Suppressor macrophage (primary cell): ENCODE data around the gene OSBP.
A peak's percentile ranks its signal among the peaks of the same experiment; 100 is the strongest.
"Not testable (repeated sequence)": the region's sequence is repeated elsewhere in the genome, so short reads cannot be mapped to it uniquely, and the experiment has no call there.

Experiments used
- DNase-seq, 4 experiments: peaks; one replicate each; pipeline ENCODE4 v3.0.0-alpha.2; 2020 to 2022
- total RNA-seq, 17 experiments: gene quantifications; one replicate each; lab custom pipeline; 2026; ENCODE audit warnings: mixed read lengths in 6 of 17, inconsistent platforms in 3 of 17; lab: John Stamatoyannopoulos, UW

The OSBP gene, protein sequence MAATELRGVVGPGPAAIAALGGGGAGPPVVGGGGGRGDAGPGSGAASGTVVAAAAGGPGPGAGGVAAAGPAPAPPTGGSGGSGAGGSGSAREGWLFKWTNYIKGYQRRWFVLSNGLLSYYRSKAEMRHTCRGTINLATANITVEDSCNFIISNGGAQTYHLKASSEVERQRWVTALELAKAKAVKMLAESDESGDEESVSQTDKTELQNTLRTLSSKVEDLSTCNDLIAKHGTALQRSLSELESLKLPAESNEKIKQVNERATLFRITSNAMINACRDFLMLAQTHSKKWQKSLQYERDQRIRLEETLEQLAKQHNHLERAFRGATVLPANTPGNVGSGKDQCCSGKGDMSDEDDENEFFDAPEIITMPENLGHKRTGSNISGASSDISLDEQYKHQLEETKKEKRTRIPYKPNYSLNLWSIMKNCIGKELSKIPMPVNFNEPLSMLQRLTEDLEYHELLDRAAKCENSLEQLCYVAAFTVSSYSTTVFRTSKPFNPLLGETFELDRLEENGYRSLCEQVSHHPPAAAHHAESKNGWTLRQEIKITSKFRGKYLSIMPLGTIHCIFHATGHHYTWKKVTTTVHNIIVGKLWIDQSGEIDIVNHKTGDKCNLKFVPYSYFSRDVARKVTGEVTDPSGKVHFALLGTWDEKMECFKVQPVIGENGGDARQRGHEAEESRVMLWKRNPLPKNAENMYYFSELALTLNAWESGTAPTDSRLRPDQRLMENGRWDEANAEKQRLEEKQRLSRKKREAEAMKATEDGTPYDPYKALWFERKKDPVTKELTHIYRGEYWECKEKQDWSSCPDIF
- total RNA-seq, result 43.3 to 92.9 (median 63.5) reads per million in 17 experiments

DNA sequence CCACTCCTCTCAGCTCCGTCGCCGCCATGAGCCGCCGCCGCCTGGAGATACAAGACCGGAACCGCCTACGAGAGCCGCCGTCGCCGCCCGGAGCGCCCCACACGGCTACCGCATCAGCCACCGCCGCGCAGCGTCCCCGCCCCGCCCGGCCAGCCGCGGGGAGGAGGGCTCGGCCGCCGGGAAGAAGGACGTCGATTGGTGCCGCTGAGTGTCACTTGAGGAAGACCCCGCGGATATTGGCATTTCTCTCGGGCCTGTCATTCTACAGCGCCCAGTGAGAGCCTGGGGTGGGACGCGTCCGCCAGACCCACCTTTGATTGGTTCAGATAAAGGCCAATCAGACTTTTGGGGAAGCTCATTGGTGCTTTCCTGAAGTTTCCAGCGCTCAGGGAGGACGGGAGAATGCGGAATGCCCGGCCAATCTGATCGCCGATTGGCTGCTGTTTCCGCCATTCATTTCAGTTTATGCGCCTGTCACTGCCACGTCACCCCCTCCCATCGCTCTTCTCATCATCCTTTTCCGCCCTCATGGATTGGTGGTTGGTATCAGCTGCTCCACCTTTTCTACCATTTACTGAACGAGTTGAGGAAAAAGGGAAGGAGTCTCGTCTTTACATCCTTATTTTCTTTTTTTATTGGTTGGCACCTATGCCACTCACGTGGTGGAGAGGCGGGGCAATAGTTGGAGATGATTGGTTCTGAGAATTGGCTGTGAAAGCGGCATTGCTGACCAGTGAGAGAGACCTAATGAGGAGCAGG, at the start of gene OSBP:
Gene OSBP (minus strand): TSS at position 138 of the 759 bp plus-strand sequence. CDS start 110 bp downstream, at position 28.
- peak; percentile 99 to 100 (median 100) for DNase-seq

DNA sequence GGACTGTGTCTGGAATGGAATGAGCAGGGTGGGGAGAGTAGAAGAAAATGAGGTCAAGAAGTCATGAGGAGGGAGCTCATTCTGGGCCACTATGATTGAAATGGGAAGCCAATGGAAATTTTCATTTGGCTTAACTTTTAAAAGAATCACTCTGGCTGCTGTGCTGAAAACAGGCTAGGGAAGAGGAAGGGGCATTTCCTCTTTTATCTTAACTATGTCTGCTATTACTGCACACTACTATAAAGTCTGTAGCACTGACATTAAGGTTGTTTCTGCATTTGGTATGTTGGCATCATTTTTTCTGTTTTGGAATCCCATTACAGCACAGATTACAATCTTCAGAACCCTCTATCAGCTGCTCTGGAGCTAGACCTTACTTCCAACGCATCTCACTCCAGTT, 45.0 kb upstream of the OSBP start:
- peak; percentile 40 to 75 (median 62) for DNase-seq

DNA sequence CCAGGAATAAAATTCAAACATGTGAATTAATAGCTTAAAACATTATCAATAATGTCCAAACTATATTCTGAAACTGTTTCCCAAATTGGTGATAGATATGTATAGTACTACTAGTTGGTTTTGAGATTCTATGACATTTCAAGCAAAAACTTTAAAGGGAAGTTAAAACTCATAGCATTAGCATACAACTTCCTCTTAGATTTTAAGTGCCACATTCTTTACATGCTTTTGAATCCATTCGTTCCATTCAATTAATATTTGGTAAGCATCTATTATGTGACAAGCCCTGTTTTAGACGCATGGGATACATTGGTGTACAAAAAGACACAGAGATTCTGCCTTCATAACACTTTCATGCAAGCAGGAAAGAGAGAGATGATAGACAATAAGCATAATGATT, 44.4 kb upstream of the OSBP start:
- peak in 2 of 4 experiments; percentile 32 to 46 for DNase-seq

DNA sequence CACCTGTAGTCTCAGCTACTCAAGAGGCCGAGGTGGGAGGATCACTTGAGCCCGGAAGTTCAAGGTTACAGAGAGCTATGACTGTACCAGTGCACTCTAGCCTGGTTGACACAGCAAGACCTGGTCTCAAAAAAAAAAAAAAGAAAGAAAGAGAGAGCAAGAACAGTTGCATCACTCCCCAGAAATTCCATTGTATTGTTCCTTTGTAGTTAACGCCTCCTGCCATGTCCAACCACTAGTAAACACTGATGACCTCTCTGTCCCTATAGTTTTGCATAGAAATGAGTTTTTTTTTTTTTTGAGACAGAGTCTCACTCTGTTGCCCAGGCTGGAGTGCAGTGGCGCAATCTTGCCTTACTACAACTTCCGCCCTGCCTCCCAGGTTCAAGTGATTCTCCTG, 42.5 kb upstream of the OSBP start:
- no peak for DNase-seq

DNA sequence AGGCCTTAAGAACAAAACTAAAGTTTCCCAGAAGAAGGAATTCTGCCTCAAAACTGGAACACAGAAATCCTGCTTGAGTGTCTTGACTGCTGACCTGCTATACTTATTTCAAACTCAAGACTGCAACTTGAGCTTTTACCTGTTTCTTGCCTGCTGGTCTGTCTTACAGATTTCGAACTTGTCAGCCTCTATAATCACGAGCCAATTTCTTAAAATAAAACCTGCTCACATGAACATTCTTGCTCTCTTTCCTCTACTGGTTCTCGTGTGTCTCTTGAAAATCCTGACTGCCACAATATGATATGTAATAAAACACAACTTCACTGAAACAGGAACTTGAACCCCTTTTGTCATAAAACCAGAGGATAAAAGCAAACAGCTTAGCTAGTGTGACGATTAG, 39.3 kb upstream of the OSBP start:
- no peak for DNase-seq

DNA sequence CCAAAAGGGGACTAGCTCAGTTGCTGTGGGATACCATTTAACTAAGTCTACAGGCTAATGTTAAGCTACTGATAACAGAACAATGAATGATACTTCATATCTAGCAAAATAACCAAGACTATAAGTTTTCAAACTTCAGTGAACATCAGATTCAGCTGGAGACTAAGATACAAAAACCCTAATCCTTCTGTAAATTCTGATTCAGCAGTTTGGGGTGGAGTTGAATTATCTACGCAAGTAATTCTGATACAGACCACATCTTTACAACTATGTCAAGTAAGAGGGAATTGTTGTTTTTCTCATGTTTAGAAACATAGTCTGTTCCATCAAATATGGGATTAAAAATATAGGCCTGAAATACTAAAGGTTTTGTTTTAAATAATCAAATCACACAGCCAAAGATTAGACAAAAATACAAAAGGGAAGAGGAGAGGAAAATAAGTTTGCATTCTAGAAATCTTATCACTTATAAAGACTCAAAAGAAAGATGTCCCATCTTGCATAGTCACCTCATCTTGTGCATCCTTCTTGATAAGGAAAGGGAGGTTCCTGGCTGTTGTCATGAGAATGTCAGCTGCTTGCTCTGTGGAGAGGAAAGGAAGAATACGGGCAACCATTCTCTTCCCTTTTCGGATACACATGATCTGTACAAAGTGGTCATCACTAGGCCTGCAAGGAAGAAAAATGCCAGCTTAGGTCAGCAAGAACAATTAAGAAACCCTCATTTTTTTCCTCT, 31.8 kb upstream of the OSBP start:
- DNase-seq, result peak; percentile 55 to 85 (median 78)

DNA sequence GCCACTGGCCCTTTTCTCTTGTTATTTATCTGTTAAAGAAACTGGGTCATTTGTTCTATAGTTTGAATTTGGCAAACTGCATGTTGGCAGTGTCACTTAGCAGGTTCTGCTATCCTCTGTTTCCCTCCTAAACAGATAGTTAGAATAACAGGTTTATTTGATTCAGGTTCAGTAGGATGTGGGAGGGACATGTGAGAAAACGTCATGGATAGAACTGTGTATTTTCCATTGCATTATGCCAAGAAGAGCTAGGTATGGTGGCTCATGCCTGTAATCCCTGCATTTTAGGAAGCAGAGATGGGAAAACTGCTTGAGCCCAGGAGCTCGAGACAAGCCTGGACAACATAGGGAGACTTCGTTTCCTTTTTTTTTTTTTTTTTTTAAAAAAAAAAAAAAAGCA, 29.0 kb upstream of the OSBP start:
- no peak for DNase-seq

DNA sequence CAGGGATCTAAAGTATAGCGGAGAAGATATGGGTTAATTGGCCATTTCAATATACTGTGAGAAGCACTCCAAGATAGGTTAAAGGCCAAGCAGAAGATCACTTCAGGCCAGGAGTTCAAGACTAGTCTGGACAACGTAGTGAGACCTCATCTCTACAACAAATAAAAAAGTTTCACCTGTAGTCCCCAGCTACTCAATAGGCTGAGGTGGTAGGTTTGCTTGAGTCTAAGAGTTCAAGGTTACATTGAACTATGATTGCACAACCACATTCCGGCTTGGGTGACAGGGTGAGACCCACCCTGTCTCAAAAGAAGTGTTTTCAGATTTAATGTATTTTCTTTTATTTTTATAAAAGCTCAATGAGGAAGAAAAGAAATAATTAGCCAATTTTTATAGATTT, 27.8 kb upstream of the OSBP start:
- no peak for DNase-seq

DNA sequence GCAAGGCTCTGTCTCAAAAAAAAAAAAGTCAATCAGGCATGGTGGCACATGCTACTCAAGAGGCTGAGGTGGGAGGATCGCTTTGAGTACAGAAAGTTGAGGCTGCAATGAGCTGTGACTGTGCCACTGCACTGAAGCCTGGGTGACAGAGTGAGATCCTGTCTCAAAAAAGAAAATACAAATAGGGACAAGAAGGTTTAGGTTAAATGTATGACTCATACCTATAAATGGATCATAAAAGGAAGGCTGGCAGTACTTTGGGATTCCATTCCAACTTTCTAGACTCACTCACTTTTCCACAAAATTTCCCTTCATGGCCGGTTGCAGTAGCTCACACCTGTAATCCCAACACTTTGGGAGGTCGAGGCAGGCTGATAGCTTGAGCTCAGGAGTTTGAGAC, 25.6 kb upstream of the OSBP start:
- no peak for DNase-seq

DNA sequence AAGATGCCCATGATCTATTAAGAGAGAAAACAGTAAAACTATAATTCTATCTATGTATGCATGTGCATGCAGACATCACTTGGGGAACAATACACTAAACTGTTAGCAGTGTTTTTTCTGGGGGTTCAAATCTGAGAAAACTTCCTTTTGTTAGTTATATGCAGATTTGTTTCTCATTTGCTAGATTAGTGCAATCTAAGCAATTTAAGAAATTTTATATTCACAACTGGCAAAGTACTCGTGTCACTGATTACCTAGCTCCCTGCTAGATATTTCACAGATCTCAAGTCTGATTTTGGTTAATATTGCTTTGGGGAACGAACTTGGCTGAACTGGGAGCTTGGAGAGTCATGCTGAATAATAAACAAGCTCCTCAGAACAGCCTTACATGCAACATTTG, 14.9 kb upstream of the OSBP start:
- no peak for DNase-seq

DNA sequence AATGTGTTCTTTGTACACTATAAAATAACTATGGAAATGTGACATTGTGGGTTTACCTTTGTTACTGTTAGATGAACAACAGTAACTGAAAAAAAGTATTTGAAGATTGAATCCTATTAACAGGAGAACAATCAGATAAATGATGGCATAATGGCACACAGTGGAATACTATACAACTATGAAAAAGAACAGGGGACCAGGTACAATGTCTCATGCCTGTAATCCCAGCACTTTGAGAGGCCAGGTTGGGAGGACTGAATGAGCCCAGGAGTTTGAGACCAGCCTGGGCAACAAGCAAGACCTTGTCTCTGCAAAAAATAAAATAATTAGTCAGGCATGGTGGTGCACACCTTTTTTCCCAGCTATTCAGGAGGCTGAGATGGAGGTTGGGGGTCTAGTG, 14.4 kb upstream of the OSBP start:
- DNase-seq, result no peak

DNA sequence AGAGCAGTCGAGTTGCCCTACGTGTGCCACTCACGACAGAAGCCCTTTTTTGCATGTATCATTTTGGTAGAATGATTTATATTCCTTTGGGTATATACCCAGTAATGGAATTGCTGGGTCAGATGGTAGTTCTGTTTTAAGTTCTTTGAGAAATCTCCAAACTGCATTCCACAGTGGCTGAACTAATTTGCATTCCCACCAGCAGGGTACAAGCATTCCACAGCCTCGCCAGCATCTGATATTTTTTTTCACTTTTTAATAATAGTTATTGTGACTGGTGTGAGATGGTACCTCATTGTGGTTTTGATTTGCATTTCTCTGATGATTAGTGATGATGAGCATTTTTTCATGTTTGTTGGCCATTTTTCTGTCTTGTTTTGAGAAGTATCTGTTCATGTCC, 11.4 kb upstream of the OSBP start:
- not testable (repeated sequence) for DNase-seq

DNA sequence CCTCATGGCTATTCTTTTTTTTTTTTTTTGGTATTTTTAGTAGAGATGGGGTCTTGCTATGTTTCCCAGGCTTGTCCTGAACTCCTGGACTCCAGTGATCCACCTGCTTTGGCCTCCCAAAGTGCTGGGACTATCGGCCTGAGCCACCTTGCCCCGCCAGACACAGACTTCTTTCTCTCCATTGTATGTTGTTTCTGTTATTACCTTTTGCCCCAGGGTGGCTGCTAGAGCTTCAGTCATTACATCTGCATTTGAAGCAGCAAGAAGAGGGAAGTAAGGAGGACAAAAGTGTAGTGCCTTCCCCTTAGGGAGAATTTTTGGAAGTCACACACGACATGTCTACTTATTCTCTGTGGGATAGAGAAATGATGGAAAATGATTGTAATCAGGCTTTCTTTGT, 10.1 kb upstream of the OSBP start:
- DNase-seq, result no peak

DNA sequence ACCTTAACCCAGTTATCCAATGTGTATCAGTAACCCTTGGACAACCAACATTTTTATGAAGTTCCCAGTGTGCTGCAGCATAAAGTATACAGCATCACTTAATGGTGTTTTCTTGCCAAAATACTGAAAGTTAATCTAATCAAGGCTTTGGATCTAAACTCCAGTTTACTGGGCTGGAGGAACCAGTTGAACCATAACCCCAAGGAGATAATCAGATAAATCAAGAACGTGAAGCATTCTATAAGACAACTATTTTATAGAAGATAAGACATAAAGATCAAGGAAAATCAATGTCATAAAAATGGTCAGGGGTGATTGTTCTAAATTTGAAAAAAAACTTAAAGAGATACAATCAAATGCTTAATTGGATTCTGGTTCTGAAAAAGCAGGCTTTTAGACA, 2.3 kb upstream of the OSBP start:
- DNase-seq, result no peak

DNA sequence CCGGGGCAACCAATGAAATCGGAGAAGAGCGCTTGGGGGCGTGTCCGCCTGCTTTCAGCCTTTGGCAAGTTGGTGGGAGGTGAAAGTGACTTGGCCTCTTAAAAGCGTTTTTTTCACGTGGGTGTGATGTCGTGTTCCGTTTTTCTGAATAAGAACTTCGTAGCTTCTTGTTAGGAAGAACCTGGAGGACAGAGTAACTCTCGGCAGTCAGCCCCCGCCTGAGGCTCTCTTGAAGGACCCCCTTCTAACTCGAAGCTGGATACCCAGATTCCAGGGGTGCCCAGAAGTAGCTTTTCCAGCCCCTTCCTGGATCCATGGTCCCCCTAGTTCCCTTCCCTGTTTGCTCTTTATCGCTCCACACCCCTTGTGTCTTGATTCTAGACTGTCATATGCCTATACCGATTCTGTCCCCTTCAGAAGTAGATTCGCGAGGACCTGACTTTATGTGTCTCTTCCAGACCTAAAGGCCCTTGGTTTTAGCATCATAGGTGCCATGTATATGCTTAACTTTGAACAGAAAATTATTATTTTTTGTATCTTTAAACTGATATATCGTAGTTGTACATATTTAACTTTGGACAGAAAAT, 915 bp upstream of the OSBP start:
- DNase-seq, result peak in 1 of 4 experiments; percentile 99

DNA sequence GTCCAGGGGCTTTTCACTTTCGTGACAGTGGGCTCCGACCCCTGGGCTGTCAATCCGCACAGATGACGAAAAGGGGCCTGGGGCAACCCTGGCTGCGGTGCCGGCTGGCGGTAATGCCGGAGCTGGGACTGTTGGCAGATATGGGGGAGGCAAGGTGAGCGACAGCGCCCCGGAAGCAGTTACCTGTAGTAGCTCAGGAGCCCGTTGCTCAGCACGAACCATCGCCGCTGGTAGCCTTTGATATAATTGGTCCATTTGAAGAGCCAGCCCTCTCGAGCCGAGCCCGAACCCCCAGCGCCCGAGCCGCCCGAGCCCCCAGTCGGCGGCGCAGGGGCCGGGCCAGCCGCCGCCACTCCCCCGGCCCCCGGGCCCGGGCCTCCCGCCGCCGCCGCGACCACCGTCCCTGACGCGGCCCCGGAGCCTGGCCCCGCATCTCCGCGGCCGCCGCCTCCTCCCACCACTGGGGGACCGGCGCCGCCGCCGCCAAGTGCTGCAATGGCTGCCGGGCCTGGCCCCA, 396 bp downstream of the OSBP start:
- peak in 2 of 4 experiments; percentile 9 to 31 for DNase-seq

DNA sequence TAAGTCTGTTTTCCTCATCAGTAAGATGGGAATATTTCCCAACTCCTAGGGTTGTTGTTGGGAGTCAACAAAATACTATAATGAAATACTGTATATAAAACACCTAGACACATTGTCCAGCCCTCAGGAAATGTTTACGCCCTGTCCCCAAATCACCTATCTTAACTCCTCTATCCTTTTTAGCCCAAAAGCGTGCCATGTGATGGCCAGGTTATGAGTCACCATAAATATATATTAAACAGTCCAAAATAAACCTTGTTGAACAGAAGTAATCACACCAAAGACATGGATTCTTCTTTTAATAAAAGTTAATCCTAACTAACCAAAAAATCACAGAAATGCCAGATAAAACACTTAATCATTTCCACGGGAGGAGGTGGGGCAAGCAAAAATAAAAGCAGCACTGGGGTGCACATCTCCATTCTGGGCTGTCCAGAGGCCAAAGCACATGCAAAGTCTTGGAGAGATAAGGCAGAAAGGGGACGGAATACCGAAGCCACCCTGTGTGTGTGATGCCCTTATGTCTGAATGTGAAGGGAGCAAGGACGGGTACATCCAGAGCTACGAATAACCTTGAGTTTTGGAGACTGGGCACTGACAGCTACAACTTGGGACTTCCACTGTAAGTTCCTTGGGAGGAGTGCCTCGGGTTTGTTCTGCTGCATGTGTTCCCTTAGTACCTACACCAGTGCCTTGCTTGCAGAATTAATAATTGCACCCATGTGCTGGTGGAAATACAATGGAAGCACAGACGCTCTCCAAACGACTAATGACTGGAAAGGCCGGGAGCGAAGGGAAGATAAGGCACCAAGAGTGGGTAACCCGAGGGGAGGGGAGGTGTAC, 1.1 kb downstream of the OSBP start:
- DNase-seq, result peak in 2 of 4 experiments; percentile 10 to 11

DNA sequence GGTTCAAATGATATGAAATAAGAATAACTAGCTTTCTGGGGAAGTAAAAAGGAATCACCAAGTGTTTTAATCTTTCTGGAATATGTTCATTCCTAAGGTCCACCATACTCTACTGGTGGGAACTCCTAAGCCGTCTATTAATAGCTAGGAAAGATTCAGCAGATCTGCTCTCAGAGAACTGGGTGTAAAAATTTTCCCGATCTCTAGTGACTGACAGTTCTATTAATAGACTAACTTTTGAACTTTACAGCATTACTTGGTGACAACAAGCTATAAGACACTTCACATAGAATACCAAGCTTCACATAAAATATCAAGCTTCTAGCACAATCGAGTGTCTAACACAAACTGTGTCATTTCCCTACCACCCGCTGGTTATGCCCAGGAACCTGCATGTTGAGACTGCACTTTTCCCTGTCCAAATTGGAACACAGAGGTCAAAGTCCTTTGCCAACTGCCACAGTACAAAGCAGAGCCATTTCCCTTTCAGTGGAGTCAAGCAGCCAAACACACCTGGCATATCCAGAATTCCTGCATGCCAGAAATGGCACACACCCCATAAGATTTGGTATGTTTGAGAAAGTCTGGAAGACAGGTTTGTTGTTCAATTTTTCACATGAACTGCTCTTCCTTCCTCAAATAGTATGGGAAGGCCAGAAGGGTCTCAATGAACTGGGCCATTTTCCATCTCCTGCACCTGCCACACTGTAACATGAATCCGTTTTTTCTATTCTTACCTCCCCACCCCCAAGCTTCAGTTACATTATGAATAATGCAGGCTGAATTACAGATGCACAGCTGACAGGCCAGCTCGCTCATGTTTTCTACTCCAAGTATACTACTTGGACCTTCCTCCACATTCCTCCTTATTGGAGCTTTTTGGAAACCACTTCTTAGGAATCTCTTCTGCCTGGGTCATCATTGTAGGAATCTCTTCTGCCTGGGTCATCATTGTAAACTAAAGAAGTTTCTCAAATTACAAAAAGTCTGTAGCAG, 3.7 kb downstream of the OSBP start:
- DNase-seq, result no peak

DNA sequence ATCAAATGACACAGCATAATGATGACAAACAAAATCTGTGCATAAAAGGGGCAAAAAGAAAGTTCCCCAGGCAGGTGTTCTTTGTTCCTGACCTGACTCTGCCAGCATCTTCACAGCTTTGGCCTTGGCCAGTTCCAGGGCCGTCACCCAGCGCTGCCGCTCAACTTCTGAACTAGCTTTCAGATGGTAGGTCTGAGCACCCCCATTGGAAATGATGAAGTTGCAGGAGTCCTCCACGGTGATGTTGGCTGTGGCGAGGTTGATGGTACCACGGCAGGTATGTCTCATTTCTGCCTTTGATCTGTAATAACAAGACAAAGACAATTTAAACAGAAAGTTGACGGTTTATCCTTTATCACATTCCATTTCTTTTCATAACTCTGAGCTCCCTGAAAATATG, 5.3 kb downstream of the OSBP start:
- no peak for DNase-seq
